Brain microvascular endothelial cell (primary cell): ENCODE data around the gene RAB13.
"Not testable (repeated sequence)": the region's sequence is repeated elsewhere in the genome, so short reads cannot be mapped to it uniquely, and the experiment has no call there.

Experiments used
- DNase-seq: peaks from one replicate; pipeline ENCODE4 v3.0.0-alpha.2; 2020
- H3K27ac ChIP-seq: fragments of 250-450 bp; sonication (Bioruptor Pico); 2 replicates; pipeline ENCODE4 v1.5.1; 2020; ENCODE audit warnings: mild to moderate bottlenecking, moderate library complexity
- H3K27me3 ChIP-seq: fragments of 250-450 bp; sonication (Bioruptor Pico); replicated peaks from 2 replicates; pipeline ENCODE4 v1.5.1; 2020; ENCODE audit warnings: mild to moderate bottlenecking
- H3K36me3 ChIP-seq: fragments of 250-450 bp; sonication (Bioruptor Pico); replicated peaks from 2 replicates; pipeline ENCODE4 v1.5.1; 2020; ENCODE audit warnings: mild to moderate bottlenecking
- H3K4me3 ChIP-seq: 2 replicates; pipeline ENCODE4 v1.5.1; 2011; ENCODE audit warnings: low read depth, mild to moderate bottlenecking, control low read depth, low read length, moderate library complexity
- in situ Hi-C: cut with HindIII; loops from 2 replicates; pipeline ENCODE4 v1.10.0; 2017; ENCODE audit warnings: low sequenced_read_pairs, low pct_ligation_motif_present
- TF ChIP-seq, protein P1 (sequence below): IDR thresholded peaks from 2 replicates; pipeline ENCODE4 v1.5.1; 2011; ENCODE audit warnings: low read depth, mild to moderate bottlenecking, moderate library complexity, low read length, control low read depth, inconsistent platforms; ENCODE audit errors: missing control alignments

Gene RAB13

DNA sequence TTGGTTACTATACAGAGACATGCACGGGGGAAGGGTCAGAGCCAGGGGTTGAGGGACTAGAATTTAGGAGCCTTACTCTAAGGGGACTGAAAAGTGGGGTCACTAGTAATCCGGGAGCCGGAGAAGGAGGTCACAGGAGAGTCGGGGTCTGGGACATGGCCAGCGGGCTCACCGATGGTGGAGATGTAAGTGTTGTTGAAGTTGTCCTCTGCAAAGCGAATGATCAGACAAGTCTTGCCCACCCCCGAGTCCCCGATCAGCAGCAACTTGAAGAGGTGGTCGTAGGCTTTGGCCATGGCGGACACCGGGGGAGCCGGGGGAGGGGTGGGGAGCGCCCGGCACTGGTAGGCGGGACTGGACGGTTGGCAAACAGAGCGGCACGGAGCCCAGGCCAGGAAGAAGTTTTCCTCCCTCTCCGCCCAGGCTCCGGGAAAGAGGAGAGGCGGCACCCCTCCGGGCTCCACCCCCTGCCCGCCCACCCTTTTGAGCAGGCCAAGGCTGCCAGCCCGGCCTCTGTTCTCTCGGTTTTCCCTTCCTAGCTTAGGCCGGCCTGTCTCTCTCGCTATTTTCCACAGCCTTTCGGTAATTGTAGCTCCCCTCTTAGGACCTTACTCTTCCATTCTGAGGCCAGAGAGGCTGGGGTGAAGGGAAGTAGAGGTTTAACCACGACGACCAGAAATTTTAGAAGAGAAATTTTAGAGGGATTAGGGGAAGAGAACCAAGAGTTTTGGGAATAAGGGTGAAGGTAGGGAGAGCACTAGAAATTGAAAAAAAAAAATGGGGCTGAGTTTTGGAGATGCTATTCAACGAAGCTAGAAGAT lies at the start of gene RAB13:
Gene RAB13, minus strand, starts transcription at position 399 of the 821 bp plus-strand sequence. Its CDS starts 103 bp downstream, at position 296.
- Histone ChIP-seq H3K4me3 (peak within 1 kb of the TSS; percentile 71), H3K36me3 (peaks cover 21% of the 10 kb centered on the region), H3K27ac (peak within 1 kb of the TSS; percentile 56), H3K27me3 (no peaks in the 10 kb centered on the region)
- peak; percentile 67 for DNase-seq
- TF ChIP-seq, protein P1, sequence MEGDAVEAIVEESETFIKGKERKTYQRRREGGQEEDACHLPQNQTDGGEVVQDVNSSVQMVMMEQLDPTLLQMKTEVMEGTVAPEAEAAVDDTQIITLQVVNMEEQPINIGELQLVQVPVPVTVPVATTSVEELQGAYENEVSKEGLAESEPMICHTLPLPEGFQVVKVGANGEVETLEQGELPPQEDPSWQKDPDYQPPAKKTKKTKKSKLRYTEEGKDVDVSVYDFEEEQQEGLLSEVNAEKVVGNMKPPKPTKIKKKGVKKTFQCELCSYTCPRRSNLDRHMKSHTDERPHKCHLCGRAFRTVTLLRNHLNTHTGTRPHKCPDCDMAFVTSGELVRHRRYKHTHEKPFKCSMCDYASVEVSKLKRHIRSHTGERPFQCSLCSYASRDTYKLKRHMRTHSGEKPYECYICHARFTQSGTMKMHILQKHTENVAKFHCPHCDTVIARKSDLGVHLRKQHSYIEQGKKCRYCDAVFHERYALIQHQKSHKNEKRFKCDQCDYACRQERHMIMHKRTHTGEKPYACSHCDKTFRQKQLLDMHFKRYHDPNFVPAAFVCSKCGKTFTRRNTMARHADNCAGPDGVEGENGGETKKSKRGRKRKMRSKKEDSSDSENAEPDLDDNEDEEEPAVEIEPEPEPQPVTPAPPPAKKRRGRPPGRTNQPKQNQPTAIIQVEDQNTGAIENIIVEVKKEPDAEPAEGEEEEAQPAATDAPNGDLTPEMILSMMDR, result no peak
- in situ Hi-C loops, result no loop called here

DNA sequence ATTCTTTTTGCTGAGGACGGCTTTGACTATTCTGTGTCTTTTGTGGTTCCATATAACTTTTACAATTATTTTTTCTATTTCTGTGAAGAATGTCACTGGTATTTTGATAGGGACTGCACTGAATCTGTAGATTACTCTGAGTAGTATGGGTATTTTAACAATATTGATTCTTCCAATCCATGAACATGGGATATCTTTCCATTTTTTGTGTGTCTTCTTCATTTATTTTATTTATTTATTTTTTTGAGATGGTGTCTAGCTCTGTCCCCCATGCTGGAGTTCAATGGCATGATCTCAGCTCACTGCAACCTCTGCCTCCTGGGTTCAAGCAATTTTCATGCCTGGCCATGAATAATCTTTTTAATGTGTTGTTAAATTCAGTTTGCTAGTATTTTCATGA lies 47.6 kb upstream of the RAB13 start:
- H3K27me3 ChIP-seq, H3K4me3 ChIP-seq, H3K36me3 ChIP-seq, DNase-seq, in situ Hi-C loops, H3K27ac ChIP-seq: not testable (repeated sequence)

DNA sequence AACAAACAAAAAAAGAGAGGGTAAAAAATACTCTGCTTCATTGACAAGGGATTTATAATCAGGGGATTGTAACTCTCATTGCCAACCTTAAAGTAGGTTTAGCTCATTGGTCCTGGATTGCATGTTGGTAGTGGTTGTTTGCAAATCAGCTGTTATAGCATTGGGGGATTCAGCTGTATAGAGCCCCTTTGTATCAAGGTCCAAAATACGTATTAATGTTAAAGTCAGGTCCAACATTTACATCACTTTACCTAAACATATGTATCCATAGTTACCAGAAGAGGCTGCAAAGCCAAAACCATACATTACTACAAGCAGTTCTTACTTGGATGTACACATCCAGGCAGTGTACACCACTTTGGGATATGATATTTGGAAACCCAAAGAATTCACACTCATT lies 33.8 kb upstream of the RAB13 start:
- in situ Hi-C loops, result no loop called here
- Histone ChIP-seq H3K27ac (no peak overlapping the region), H3K27me3 (no peaks in the 10 kb centered on the region), H3K36me3 (no peaks in the 10 kb centered on the region), H3K4me3 (no peak overlapping the region)
- DNase-seq, result no peak
- TF ChIP-seq, protein P1, result no peak

DNA sequence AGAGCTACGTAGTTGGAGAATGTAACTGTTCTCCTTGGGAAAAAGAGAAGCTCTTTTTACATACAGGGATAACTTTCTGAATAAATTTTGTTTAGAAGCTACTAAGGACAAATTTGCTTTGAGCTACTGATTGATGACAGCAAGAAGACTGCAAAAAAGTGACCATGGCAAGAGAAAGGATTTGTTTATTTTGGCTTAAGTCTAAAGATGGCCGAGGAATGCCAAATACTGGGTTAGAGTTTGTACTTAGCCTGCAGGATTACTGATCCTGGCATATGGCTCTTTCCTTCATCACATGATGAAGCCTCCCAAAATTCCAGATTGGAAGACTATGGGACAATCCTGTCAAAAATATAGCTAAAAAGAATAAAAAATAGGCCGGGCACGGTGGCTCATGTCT lies 33.1 kb upstream of the RAB13 start:
- DNase-seq, result no peak
- Histone ChIP-seq H3K27ac (no peak overlapping the region), H3K4me3 (no peak overlapping the region), H3K36me3 (no peaks in the 10 kb centered on the region), H3K27me3 (no peaks in the 10 kb centered on the region)
- in situ Hi-C loops, result no loop called here
- TF ChIP-seq, protein P1, result no peak

DNA sequence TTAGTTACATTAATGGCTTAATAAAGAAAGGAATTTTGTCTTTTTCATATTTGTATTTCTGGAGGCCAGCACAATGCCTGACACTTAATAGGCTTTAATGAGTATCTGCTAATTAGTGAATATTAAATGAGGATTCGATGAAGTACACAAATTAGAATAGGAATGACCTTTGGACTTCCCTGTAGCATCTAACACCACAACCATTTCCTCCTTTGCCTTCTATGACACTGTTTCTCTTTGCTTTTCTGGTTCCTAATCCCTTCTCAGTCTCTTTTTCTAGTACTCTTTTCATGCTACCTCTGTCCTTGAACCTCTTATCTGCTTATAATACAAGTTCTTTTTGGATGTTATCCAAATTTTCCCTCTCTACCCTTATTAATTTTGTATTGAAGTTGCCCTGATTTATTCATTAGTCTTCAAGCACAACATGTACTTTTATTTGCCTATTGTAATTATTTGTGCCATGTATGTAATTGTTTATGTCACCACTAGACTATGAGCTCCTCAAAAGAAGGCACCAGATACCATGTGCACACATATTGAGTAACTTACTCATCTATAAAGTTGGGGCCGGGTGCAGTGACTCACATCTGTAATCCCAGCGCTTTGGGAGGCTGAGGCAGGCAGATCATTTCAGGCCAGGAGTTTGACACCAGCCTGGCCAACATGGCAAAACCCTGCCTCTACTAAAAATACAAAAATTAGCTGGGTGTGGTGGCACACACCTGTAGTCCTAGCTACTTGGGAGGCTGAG lies 28.2 kb upstream of the RAB13 start:
- no peaks in the 10 kb centered on the region for H3K27me3 ChIP-seq
- DNase-seq, result peak; percentile 62

DNA sequence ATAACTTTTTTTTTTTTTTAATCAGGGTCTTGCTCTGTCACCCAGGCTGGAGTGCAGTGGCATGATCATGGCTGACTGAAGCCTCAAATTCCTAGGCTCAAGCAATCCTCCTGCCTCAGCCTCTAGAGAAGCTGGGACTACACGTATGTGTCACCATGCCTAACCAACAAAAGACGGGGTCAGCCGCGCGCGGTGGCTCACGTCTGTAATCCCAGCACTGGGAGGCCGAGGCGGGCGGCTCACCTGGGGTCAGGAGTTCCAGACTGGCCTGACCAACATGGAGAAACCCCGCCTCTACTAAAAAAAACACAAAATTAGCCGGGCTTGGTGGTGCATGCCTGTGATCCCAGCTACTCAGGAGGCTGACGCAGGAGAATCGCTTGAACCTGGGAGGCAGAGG lies 26.4 kb upstream of the RAB13 start:
- in situ Hi-C loops, H3K27me3 ChIP-seq, H3K4me3 ChIP-seq, DNase-seq, H3K36me3 ChIP-seq, H3K27ac ChIP-seq: not testable (repeated sequence)

More for the DNA sequence above, 28.2 kb upstream of the RAB13 start:
- TF ChIP-seq, protein P1, result no peak
- in situ Hi-C loops, result no loop called here
- Histone ChIP-seq H3K4me3 (no peak overlapping the region), H3K27ac (no peak overlapping the region), H3K36me3 (no peaks in the 10 kb centered on the region)
